ENCODE data around the gene LDHD.

Gene LDHD

GRCh38 chr16:75114179-75114945, 2.2 kb downstream of the LDHD start:
- DNase-seq = no peak

GRCh38 chr16:75113541-75114121, 2.9 kb downstream of the LDHD start:
- DNase-seq = no peak

GRCh38 chr16:75112734-75113491, 3.7 kb downstream of the LDHD start:
- no peak for DNase-seq

- DNase-seq = no peak
These were observed 4.4 kb downstream of the LDHD start for GRCh38 chr16:75111961-75112733.

- DNase-seq = no peak
These were observed 5.1 kb downstream of the LDHD start for GRCh38 chr16:75111514-75111940.

- DNase-seq = peak; percentile 77
These were observed 5.7 kb downstream of the LDHD start for GRCh38 chr16:75110637-75111513.

- no peak for DNase-seq
These were observed 6.8 kb downstream of the LDHD start for GRCh38 chr16:75109732-75110243.

- DNase-seq = peak; percentile 76
These were observed 7.5 kb downstream of the LDHD start for GRCh38 chr16:75108792-75109731.

- no peak for DNase-seq
These were observed 9.1 kb downstream of the LDHD start for GRCh38 chr16:75107505-75107904.

GRCh38 chr16:75106351-75107274, 10.0 kb downstream of the LDHD start:
- DNase-seq = no peak

- no peak for DNase-seq
These were observed 11.1 kb downstream of the LDHD start for GRCh38 chr16:75105306-75106061.

- no peak for DNase-seq
These were observed 11.7 kb downstream of the LDHD start for GRCh38 chr16:75104836-75105235.

- no peak for DNase-seq
These were observed 12.6 kb downstream of the LDHD start for GRCh38 chr16:75103994-75104393.

- no peak for DNase-seq
These were observed 14.0 kb downstream of the LDHD start for GRCh38 chr16:75102595-75102994.

- DNase-seq = no peak
These were observed 14.9 kb downstream of the LDHD start for GRCh38 chr16:75101635-75102034.

- no peak for DNase-seq
These were observed 16.0 kb downstream of the LDHD start for GRCh38 chr16:75100603-75100990.

GRCh38 chr16:75099738-75100602, 16.6 kb downstream of the LDHD start:
- DNase-seq = no peak
